Measurements from ENCODE around the gene RFX8.
"Not testable (repeated sequence)": the region's sequence is repeated elsewhere in the genome, so short reads cannot be mapped to it uniquely, and the experiment has no call there.

Gene RFX8

DNA sequence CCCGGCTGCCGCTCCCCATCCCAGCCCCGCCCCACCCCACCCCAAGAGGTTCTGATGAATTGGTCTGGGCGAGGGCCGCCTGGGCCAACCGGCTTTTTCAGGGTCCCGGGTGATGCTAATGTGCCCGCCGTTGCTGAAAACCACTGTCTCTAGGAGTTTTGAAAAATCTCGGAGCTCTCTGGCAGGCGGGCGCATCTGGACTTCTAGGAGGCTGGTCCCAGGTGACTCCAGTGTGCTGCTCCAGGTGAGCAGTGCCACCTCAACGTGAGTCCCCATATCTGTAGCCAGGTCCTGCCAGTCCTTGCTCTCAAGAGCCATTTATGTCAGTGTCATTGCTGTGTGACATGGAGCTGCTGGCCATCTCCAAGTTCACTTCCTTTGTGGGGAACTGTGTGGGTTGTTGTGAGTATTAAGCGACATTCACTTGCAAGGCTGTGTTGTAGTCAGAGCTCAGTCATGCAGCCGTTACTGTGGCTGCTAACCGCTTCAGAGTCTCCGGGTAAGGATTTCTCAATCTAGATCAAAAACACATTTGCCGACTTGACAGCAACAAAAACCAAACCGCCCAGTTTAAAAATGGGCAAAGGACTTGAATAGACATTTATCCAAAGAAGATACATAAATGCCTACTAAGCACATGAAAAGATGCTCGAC is at the start of gene RFX8:
Gene RFX8, minus strand, starts transcription at position 382 of the 654 bp plus-strand sequence. CDS start 8,264 bp downstream, outside the sequence.
- peak; percentile 12 for DNase-seq (ENCODE audit: low read depth)

DNA sequence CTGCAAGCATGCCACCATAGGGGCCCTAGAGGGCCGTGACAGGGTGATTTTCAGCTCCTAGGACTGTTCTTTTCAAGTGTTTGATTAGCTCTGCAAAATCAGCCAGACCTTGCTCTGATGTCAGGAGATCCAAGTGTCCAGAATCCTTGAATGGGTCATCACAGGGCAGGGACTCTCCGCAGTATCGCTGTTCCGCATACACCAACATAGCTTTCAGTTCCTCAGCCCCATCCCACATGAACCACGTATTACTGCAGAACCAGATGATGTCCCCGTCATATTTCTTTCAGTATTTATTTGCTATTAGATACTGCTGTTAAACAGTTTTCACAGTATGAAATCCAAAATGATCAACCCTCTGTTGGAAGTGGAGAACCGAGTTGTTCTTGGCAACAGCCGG is 46.6 kb upstream of the RFX8 start:
- DNase-seq (ENCODE audit: low read depth): no peak

DNA sequence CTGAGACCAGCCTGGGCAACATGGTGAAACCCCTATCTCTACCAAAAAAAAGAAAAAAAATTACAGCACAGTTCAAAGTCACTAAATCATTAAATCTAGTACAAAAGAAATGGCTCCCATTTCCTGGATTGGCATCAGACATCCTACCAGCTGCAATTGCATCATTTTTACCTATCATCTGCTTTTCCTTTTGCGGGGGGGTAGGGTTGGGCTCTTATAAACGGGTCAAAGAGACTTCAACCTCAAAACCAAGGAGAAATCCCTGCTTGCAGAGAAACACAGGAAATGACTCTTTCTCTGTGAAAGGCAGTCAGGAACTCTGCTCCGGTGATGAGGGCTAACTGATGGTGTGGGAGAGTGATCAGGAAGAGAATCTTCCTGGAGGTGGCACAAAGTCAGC is 45.3 kb upstream of the RFX8 start:
- DNase-seq (ENCODE audit: low read depth): no peak

DNA sequence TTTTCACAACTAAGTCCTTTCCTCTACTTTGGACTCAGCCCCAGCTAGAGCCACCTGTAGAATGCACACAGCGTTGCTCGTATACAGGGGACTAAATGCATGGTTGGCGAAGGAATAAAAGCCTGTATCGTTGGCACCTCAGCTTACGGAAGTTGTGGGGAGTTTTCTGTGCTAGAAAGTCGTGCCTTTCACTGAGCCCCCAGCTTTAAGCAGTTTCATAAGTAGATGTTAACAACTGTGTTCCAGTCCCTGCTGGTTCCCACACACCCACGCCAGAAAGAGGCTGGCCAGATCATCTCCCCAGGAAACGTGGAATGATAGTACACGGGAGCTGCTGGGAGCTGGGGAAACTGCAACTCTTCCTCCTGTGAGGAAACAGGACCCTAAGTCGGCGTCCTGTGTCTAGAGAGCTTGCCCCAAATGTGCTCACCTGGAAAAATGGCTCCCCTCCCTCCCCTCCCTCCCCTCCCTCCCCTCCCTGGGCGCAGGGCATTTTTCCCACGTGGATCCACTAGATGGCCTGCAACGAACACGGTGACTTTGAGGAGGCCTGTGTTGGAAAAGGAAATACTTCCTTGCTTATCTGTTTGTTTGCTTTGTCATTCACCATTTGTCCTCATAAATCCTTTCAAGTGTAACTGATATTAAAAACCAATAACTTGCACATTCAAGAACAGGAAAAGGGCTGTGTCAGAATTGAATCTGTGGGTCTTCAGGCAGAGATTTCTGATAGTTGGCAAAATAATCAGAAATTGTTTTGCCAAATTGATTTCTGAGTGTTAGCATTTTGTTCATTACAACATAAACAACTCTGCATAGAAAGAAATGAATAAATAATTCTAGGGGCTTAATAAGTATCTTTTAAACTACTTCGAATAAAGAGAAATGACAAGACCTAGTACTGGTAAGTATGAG is 43.9 kb upstream of the RFX8 start:
- DNase-seq (ENCODE audit: low read depth): no peak

DNA sequence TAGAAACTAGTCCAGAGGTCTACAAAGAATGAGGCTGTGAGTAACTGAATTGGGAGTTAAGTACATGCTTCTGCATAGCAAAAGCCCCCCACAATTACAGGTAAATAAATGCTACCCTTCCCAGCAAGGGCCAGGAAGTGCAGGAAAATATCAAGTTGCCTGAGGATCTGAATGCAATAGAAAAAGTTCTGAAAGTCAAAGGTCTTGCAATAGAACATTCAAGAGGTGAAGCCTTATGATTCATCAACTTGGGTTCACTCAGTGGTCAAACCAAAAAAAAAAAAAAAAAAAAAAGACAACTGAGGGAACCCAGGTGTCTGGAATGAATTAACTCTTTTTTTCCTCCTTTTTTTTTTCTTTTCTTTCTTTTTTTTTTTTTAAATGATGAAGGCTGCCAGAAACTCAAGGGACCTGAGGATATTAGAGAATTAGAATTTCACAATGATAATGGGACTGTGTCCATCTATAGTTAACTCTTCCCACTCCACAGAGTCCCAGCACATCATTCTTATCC is 42.9 kb upstream of the RFX8 start:
- DNase-seq (ENCODE audit: low read depth): no peak

DNA sequence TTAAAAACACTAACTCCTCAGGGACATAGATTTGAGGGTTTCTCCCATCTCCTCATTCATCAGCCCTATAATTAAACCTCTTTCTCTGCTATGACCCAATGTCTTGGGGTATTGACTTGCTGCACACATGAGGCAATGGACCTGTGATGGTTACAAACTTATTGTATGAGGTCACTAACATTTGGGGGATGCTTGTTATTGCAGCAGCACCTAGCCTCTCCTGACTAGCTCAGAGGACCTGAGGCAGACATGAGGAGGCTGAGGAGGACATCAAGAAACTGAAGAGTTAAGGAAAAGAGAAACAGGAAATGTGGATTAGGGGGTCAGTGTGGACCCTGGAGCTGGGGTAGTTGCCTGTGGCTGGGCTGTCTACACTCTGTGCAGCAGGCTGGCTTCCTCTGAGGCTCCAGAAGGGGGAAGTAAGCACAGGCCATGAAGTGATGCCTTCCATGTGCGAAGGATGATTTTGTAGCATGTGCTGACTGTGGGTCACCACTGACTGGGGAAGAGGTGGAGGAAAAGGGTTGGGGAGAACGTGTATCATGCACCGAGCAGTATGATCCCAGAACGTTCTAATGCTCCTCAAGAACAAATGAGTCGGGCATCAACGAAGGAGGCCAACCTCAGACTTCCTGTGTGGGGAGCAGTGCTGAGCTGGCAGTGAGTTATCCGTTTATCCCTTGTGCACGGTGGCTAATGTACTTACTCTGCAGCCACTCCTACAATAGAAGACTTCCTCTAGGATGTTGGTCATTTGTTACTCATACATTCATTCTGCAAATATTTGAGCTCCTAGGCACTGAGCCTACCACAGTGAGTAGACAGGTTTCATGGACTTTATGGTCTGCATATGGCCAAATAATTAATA is 42.1 kb upstream of the RFX8 start:
- DNase-seq (ENCODE audit: low read depth): no peak

DNA sequence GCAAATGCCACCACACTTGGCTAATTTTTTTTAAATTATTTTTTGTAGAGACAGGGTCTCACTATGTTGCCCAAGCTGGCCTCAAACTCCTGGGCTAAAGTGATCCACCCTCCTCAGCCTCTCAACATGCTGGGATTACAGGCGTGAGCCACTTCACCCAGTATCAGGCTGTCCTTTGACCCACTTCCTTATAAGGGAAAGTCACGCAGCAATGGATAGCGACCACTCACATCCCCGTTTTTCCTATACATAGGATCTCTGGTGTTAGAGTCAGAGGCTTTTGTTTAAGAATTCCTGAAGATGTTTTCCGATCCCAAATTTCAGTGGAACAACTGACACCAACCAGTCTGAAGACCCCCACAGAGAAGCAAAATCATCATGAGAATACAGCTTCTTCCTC is 41.4 kb upstream of the RFX8 start:
- no peak for DNase-seq (ENCODE audit: low read depth)

DNA sequence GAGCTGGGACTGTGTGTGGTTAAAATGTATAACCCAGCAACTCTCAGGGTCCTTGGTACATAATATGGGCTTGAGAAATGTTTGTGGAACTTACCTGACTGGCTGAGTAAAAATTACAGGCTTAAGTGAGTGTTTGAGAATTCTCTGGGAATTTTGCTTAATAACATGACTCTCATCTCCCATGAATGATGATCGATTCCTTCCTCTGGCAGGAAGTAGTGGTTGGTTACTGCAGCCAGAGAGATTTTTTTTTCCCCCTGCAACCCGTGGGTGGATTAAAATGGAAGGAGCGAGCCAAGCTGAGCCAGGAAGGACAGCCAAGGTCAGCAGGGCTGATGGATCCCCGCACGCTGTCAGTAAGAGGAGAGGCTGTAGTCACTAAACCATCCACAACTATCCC is 40.6 kb upstream of the RFX8 start:
- no peak for DNase-seq (ENCODE audit: low read depth)

DNA sequence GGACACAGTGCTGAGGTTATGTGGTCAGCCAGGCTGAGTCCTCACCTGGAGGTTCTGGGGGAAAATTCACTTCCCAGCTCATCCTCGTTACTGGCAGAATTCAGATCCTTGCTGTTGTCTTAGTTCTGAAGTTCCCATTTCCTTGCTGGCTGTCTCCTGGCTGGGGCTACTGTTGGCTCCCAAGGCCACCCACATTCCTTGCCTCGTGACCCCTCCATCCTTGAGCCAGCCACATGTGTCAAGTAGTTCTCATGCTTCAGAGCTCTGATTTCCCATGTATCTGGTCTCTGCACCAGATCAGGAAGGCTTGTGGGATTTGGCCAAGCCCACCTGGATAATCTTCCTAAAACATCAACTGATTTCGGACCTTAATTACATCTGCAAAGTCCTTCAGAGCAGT is 38.1 kb upstream of the RFX8 start:
- DNase-seq (ENCODE audit: low read depth): no peak

DNA sequence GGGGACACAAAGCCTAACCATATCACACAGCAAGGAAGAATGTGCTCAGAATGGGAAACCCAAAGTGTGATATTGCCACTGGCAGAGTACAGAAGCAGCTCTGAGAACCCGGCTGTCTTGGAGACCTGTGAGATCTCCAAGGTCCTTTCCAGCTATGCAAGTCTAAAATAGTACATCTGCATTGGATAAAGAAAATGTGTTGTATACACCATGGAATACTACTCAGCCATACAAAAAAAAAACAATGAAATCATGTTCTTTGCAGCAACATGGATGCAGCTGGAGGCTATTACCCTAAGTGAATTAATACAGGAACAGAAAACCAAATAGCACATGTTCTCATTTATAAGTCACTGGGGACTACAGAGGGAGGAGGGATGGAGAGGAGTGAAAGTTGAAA is 36.5 kb upstream of the RFX8 start:
- no peak for DNase-seq (ENCODE audit: low read depth)

DNA sequence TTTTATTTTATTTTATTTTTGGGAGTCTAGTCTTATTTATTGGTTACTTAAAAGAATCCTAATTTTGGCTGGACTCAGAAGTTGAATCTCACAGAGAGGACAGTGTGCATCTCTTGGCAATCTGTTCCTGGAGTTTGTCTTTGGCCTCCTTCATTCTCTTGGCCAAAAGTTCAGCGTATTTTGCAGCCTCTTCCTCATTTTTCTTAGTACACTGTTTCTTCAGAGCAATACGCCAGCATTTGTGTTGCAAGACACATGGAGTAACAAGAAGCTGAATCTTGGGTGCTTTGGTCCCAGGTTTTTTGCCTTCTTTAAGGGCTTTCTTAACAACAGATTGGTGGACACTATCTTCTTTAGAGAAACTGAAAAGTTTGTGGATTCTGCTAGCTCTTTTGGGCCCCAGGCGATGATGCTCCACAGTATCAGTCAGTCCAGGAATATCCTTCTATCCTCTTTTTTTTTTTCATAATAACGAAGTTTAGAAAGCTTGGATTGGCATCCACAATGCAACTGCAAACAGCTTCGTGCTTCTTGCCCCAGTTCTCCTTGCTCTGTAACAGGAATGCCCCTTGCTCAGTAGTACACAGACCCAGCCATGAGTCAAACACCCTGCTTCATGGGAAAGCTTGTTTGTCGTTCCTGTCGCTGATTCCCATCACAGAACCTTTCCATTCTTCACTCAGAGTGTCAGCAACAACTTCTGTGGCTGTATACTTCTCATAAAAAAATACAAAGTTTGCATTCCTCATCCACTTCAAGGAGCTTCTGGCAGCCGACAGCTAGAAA is 34.8 kb upstream of the RFX8 start:
- no peak for DNase-seq (ENCODE audit: low read depth)

DNA sequence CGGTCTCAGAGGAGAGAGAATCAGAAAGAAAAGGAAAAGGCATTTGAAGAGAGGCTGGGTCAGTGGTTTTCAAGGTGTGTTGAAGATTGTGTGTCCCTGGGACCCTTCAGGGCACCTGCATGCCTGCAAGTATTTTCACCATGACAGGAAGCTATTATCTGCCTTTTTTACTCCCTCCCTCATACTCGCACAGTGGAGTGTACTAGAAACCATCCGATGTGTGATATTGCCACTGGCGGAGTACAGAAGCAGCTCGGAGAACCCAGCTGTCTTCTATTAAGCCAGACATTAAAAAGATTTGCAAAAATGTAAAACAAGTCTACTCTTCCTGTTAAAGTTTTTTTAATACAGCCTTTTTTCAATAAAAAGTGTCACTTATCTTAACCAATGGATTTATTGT is 33.7 kb upstream of the RFX8 start:
- DNase-seq (ENCODE audit: low read depth): no peak

DNA sequence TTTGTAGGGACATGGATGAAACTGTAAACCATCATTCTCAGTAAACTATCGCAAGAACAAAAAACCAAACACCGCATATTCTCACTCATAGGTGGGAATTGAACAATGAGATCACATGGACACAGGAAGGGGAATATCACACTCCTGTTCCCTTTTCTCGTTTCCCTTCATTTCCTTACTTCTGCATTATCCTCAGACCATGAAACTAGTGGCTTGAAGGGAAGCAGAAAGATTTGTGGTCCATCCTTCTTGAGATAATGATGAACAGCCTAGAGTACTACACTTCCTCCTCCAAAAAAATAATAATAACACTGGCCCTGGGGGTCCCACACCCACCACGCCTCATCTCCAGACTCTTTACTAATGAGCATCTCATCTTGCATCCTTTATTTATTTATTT is 30.4 kb upstream of the RFX8 start:
- not testable (repeated sequence) for DNase-seq (ENCODE audit: low read depth)

DNA sequence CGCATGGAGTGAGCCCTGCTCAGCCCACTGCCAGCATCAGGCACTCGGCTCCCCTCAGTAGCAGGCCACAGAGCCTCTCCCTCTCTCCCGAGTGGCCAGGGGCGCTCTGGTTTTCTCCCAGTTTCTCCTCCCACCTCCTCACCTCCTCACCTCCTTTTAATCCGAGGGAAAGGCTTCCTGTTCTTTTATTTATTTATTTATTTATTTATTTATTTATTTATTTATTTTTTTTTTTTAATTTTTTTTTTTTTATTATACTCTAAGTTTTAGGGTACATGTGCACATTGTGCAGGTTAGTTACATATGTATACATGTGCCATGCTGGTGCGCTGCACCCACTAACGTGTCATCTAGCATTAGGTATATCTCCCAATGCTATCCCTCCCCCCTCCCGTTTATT is 29.8 kb upstream of the RFX8 start:
- not testable (repeated sequence) for DNase-seq (ENCODE audit: low read depth)

DNA sequence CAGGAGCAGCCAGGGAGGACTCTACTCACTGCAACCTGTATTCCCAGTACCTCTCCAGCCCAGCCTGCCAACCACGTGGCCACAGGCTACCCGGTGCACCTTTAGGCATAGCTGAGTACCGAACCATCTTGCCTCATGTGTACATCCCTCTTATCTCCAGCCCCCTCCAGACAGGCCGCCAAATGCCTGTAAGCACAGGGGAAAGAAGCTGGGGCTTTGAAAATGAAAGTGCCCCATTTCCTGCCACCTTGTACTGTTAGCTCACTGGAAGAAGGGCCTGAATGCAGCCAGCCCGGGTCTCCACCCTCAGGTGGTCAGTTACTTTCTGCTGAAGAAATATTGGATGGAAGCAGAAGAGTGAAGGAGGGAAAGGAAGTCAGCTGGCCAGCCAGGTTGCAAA is 27.2 kb upstream of the RFX8 start:
- DNase-seq (ENCODE audit: low read depth): no peak

DNA sequence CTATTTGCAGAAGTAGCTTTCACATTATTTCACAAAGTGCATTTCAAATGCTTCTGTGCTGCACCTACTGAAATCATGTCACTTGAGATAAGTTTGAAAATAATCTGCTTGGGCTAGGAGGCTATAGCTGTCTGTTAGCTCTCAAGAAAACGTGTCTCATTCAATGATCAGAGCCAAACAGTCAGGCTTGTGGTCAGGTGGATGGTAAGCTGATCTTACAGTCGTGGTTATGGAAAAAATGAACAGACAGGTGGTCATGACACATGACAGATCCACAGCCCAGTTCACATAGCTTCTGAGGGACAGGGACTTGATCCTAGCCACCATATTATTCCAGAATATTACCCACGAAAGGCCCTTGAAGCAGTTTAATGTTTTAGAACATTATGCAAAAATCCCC is 26.5 kb upstream of the RFX8 start:
- DNase-seq (ENCODE audit: low read depth): no peak

DNA sequence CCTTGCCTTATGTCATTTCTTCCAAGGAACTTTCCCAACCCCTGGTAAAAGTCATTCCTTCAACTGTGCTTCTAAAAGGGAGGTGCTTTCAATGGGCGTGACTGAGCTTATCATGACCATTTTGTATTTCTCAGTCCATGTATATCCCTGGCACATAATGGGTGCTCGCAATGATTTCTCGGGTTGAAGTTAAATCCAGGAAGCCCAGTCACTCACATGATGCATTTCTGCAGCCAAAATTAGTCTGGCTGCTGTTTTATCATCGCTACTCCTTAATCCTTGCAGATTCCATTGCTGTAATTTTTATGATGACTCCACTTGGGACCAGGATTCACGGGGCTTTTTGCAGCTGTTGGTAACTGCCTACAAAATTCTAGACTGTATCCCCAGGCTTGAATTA is 25.9 kb upstream of the RFX8 start:
- no peak for DNase-seq (ENCODE audit: low read depth)

DNA sequence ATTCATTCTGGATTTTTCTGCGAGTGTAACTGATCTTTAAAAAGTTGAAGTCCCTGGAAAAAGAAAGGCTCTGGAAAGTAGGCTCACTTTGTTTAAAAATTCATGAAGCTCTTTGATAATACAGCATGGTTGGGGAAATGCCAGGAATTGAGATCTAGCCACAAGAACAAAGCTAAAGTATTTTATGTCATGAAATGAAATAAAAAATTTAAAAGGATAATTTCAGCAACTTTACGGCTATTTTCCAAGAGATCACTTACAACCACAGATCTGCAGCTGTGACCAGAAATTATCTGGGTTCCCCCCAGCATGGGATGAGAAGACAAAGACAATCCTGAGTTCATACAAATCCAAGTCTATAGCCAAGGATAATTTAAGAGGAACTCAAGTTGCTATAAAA is 25.3 kb upstream of the RFX8 start:
- no peak for DNase-seq (ENCODE audit: low read depth)

DNA sequence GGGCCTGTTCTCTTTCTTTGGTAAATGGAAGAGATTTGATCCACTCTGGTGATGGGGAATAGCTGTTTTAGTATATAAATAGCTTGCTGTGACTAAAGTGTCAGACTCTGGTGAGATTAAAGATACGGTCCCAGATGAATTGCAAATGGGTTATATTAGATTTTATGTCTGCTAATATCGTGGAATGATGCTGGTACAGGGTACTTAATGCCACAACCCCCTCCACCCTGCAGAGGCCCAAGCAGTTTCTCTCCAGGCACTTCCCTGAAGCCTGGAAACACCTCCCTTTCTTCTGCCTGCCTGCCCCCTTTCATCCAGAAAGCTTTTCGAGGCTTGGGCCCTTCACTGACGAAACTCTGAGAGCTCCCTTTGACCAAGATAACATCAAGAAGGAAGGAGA is 21.4 kb upstream of the RFX8 start:
- DNase-seq (ENCODE audit: low read depth): no peak

DNA sequence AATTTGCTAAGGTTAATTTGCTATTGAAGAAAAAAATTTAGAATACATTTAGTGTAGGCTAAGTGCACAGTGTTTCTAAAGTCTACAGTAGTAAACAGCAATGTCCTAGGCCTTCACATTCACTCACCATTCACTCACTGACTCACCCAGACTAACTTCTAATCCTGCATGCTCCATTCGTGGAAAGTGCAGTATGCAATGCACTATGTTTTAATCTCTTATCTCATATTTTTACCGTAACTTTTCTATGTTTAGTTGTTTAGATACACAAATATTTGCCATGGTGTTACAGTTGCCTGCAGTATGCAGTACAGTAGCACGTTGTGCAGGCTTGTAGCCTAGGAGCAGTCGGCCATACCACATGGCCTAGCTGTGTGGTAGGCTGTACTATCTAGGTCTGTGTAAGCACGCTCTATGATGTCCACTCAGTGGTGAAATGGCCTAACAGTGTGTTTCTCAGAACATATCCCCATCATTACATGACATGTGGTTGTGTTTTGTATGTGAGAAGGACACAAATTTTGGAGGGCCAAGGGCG is 18.1 kb upstream of the RFX8 start:
- no peak for DNase-seq (ENCODE audit: low read depth)

DNA sequence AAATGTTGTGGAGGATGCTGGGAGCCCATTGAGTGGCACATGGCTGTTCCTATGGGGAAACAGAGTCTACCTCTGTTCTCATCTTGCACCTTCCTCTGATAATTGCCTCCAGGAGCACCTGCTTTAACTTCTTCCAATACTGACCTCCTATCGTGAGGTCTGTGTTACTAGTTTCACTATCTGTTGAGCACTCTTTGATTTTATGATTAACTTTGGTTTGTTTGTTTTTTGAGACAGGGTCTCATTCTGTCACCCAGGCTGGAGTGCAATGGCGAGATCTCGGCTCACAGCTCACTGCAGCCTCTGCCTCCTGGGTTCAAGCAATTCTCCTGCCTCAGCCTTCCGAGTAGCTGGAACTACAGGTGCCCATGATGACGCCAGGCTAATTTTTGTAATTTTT is 12.1 kb upstream of the RFX8 start:
- DNase-seq (ENCODE audit: low read depth): no peak
